Spinal cord (tissue), 10 donors: Measurements from ENCODE around the gene TSPAN32. TPM values are rescaled to one million over a fixed set of nuclear protein-coding genes. Genes with fewer than 3 reads are reported as not detected.
"Not testable (repeated sequence)": the region's sequence is repeated elsewhere in the genome, so short reads cannot be mapped to it uniquely, and the experiment has no call there.

Experiments used
- DNase-seq, 6 donors: peaks; one replicate each; pipeline versions ENCODE4 v3.0.0 to v3.0.0-alpha.2; 2013 to 2015; ENCODE audit warnings: low spot score in 6 of 6, low read depth in 4 of 6
- H3K27ac ChIP-seq: one replicate; pipeline ENCODE4 v1.5.1; 2013; ENCODE audit warnings: low read depth, low read length, control low read depth
- H3K27me3 ChIP-seq: one replicate; pipeline ENCODE4 v1.6.1; 2013; ENCODE audit warnings: low read length; ENCODE audit not compliant: control insufficient read depth, insufficient read depth
- H3K36me3 ChIP-seq: one replicate; pipeline ENCODE4 v1.6.1; 2013; ENCODE audit warnings: low read length; ENCODE audit not compliant: control insufficient read depth, insufficient read depth
- H3K4me1 ChIP-seq: one replicate; pipeline ENCODE4 v1.6.1; 2013; ENCODE audit warnings: low read length; ENCODE audit not compliant: control insufficient read depth, insufficient read depth
- H3K4me3 ChIP-seq: one replicate; pipeline ENCODE4 v1.5.1; 2013; ENCODE audit warnings: low read depth, low read length, control low read depth
- H3K9me3 ChIP-seq: one replicate; pipeline ENCODE4 v1.6.1; 2013; ENCODE audit warnings: low read length; ENCODE audit not compliant: control insufficient read depth, insufficient read depth
- WGBS: methylation state at CpG from one replicate; pipeline ENCODE4 v1.1.5; 2013; ENCODE audit warnings: missing lambda C conversion rate; ENCODE audit not compliant: insufficient coverage; 5-methylcytosine and 5-hydroxymethylcytosine counted together
- polyA plus RNA-seq, 2 donors: library from polyadenylated mRNA; unstranded; fragments of 120-200 nt; gene quantifications; one replicate each; pipeline ENCODE4 v1.2.1, GENCODE V29; 2013; ENCODE audit not compliant: insufficient read length in 2 of 2
- total RNA-seq, 2 donors: library from RNA; depleted of rRNA in 1 of 2; stranded (reverse); fragments of 120-200 nt in 1 of 2; fragments of >200 nt in 1 of 2; gene quantifications; one replicate each; pipeline versions ENCODE4 v1.2.3 to v1.2.4, GENCODE V29; 2013 to 2014
- donor health status: healthy.

TSPAN32 gene
- total and polyA plus RNA-seq, 4 donors, result 0.90 to 2.8 (median 2.1) TPM

GRCh38 chr11:2360081-2360642 lies 58.3 kb downstream of the TSPAN32 start:
- Histone ChIP-seq H3K9me3 (no peaks in the 10 kb centered on the region), H3K27ac (no peak overlapping the region), H3K27me3 (no peaks in the 10 kb centered on the region), H3K4me1 (peaks cover 18% of the 10 kb centered on the region), H3K36me3 (peaks cover 11% of the 10 kb centered on the region), H3K4me3 (no peak overlapping the region)
- 90% methylated on average over 14 of the region's 14 CpGs for WGBS
- no peak for DNase-seq

GRCh38 chr11:2361565-2361964 lies 59.8 kb downstream of the TSPAN32 start:
- 85% methylated on average over 9 of the region's 9 CpGs for WGBS
- Histone ChIP-seq H3K36me3 (peaks cover 11% of the 10 kb centered on the region), H3K4me1 (peaks cover 32% of the 10 kb centered on the region), H3K9me3 (no peaks in the 10 kb centered on the region), H3K4me3 (no peak overlapping the region), H3K27me3 (no peaks in the 10 kb centered on the region), H3K27ac (no peak overlapping the region)
- DNase-seq, result no peak

- H3K9me3 ChIP-seq, result no peaks in the 10 kb centered on the region
- H3K4me1 ChIP-seq, result peaks cover 40% of the 10 kb centered on the region
- 86% methylated on average over 6 of the region's 7 CpGs for WGBS
- H3K36me3 ChIP-seq, result peaks cover 11% of the 10 kb centered on the region
- no peaks in the 10 kb centered on the region for H3K27me3 ChIP-seq
- no peak for DNase-seq
- H3K27ac ChIP-seq, result no peak overlapping the region
- no peak overlapping the region for H3K4me3 ChIP-seq
These were observed 60.6 kb downstream of the TSPAN32 start for GRCh38 chr11:2362414-2362813.

- WGBS, result 69% methylated on average over 10 of the region's 10 CpGs
These were observed 61.3 kb downstream of the TSPAN32 start for GRCh38 chr11:2363130-2363529.

GRCh38 chr11:2363577-2364370 lies 62.0 kb downstream of the TSPAN32 start:
- peaks cover 15% of the 10 kb centered on the region for H3K36me3 ChIP-seq
- WGBS, result 88% methylated on average over 15 of the region's 15 CpGs
- H3K27me3 ChIP-seq, result no peaks in the 10 kb centered on the region
- no peaks in the 10 kb centered on the region for H3K9me3 ChIP-seq
- H3K4me3 ChIP-seq, result no peak overlapping the region
- H3K4me1 ChIP-seq, result peaks cover 47% of the 10 kb centered on the region
- no peak overlapping the region for H3K27ac ChIP-seq
- DNase-seq, result no peak

More at GRCh38 chr11:2363130-2363529, 61.3 kb downstream of the TSPAN32 start:
- peaks cover 11% of the 10 kb centered on the region for H3K36me3 ChIP-seq
- H3K4me1 ChIP-seq, result peaks cover 47% of the 10 kb centered on the region
- DNase-seq, result no peak
- H3K4me3 ChIP-seq, result no peak overlapping the region
- no peak overlapping the region for H3K27ac ChIP-seq
- no peaks in the 10 kb centered on the region for H3K27me3 ChIP-seq
- no peaks in the 10 kb centered on the region for H3K9me3 ChIP-seq

GRCh38 chr11:2364386-2364785 lies 62.6 kb downstream of the TSPAN32 start:
- H3K27ac ChIP-seq, H3K4me3 ChIP-seq, H3K9me3 ChIP-seq, DNase-seq, H3K27me3 ChIP-seq: not testable (repeated sequence)
- 100% methylated on average over 8 of the region's 12 CpGs for WGBS
- Histone ChIP-seq H3K36me3 (peaks cover 17% of the 10 kb centered on the region), H3K4me1 (peaks cover 47% of the 10 kb centered on the region)

GRCh38 chr11:2365571-2366210 lies 63.9 kb downstream of the TSPAN32 start:
- no peak overlapping the region for H3K4me3 ChIP-seq
- H3K4me1 ChIP-seq, result peaks cover 47% of the 10 kb centered on the region
- peaks cover 16% of the 10 kb centered on the region for H3K36me3 ChIP-seq
- peak overlapping the region; percentile 80 for H3K27ac ChIP-seq
- DNase-seq, result no peak
- no peaks in the 10 kb centered on the region for H3K9me3 ChIP-seq
- no peaks in the 10 kb centered on the region for H3K27me3 ChIP-seq
- 80% methylated on average over 15 of the region's 16 CpGs for WGBS

- 18% methylated on average over 8 of the region's 11 CpGs for WGBS
- H3K4me1 ChIP-seq, result peaks cover 47% of the 10 kb centered on the region
- H3K36me3 ChIP-seq, result peaks cover 16% of the 10 kb centered on the region
- no peaks in the 10 kb centered on the region for H3K27me3 ChIP-seq
- H3K4me3 ChIP-seq, result no peak overlapping the region
- no peaks in the 10 kb centered on the region for H3K9me3 ChIP-seq
- peak in 5 of 6 donors; percentile 40 to 91 (median 70) for DNase-seq
- H3K27ac ChIP-seq, result peak overlapping the region; percentile 80
These were observed 64.5 kb downstream of the TSPAN32 start for GRCh38 chr11:2366276-2366675.

- WGBS, result 46% methylated on average over 7 of the region's 7 CpGs
- Histone ChIP-seq H3K27me3 (no peaks in the 10 kb centered on the region), H3K9me3 (no peaks in the 10 kb centered on the region), H3K4me3 (no peak overlapping the region), H3K4me1 (peaks cover 47% of the 10 kb centered on the region), H3K27ac (peak overlapping the region; percentile 61), H3K36me3 (peaks cover 16% of the 10 kb centered on the region)
- DNase-seq, result peak in 1 of 6 donors; percentile 39
These were observed 64.9 kb downstream of the TSPAN32 start for GRCh38 chr11:2366733-2367132.
